ENCODE results near the gene KCNQ1.

The KCNQ1 gene

GRCh38 chr11:2410616-2411015 lies 34.2 kb upstream of the KCNQ1 start:
- no peak for DNase-seq

GRCh38 chr11:2411446-2412305 lies 33.1 kb upstream of the KCNQ1 start:
- no peak for DNase-seq

GRCh38 chr11:2412323-2412722 lies 32.5 kb upstream of the KCNQ1 start:
- DNase-seq: no peak

GRCh38 chr11:2413742-2414579 lies 30.8 kb upstream of the KCNQ1 start:
- no peak for DNase-seq

- DNase-seq: no peak
These were observed 30.2 kb upstream of the KCNQ1 start for GRCh38 chr11:2414616-2415015.

- DNase-seq: no peak
These were observed 29.6 kb upstream of the KCNQ1 start for GRCh38 chr11:2415171-2415570.

GRCh38 chr11:2415601-2416380 lies 29.0 kb upstream of the KCNQ1 start:
- DNase-seq: no peak

- DNase-seq: no peak
These were observed 28.0 kb upstream of the KCNQ1 start for GRCh38 chr11:2416765-2417164.

GRCh38 chr11:2417856-2418692 lies 26.7 kb upstream of the KCNQ1 start:
- no peak for DNase-seq

- DNase-seq: no peak
These were observed 26.0 kb upstream of the KCNQ1 start for GRCh38 chr11:2418693-2419360.

- peak; percentile 64 to 72 for DNase-seq
These were observed 24.9 kb upstream of the KCNQ1 start for GRCh38 chr11:2419638-2420501.

GRCh38 chr11:2420502-2421225 lies 24.1 kb upstream of the KCNQ1 start:
- DNase-seq: peak; percentile 73 to 74

GRCh38 chr11:2421226-2421994 lies 23.4 kb upstream of the KCNQ1 start:
- DNase-seq: no peak

GRCh38 chr11:2421996-2422395 lies 22.8 kb upstream of the KCNQ1 start:
- DNase-seq: no peak

- DNase-seq: no peak
These were observed 22.2 kb upstream of the KCNQ1 start for GRCh38 chr11:2422461-2423156.

GRCh38 chr11:2423157-2424025 lies 21.4 kb upstream of the KCNQ1 start:
- no peak for DNase-seq

- no peak for DNase-seq
These were observed 19.9 kb upstream of the KCNQ1 start for GRCh38 chr11:2424811-2425495.
